GM23338 (cell line): ENCODE measurements around the gene KLHL18. TPM values are rescaled to one million over a fixed set of nuclear protein-coding genes. Genes with fewer than 3 reads are reported as not detected.

ENCODE experiments used
- ATAC-seq: fragments of 200-7000 bp; cut with Tn5 transposase; 3 replicates; pipeline ENCODE4 v1.9.1; 2020
- DNase-seq: peaks from one replicate; pipeline ENCODE4 v3.0.0-alpha.2; 2015; ENCODE audit warnings: low spot score
- H2AFZ ChIP-seq: fragments of 200-600 bp; sonication (generic); 2 replicates; pipeline ENCODE4 v1.8.0; 2016; ENCODE audit warnings: antibody characterized with exemption, mild to moderate bottlenecking, moderate library complexity
- H3F3A ChIP-seq: fragments of 200-600 bp; sonication (generic); replicated peaks from 2 replicates; pipeline ENCODE4 v1.8.0; 2017; ENCODE audit warnings: antibody characterized with exemption, mixed run types, low read depth
- H3K27ac ChIP-seq: fragments of 200-600 bp; sonication (generic); 2 replicates; pipeline ENCODE4 v1.6.1; 2016; ENCODE audit warnings: low read depth
- H3K27me3 ChIP-seq: fragments of 200-600 bp; sonication (generic); 2 replicates; pipeline ENCODE4 v1.8.0; 2016; ENCODE audit warnings: mild to moderate bottlenecking, mixed run types, moderate library complexity; ENCODE audit not compliant: insufficient read depth
- H3K36me3 ChIP-seq: fragments of 200-600 bp; sonication (generic); 2 replicates; pipeline ENCODE4 v1.8.0; 2016; ENCODE audit warnings: mild to moderate bottlenecking; ENCODE audit not compliant: insufficient read depth
- H3K4me1 ChIP-seq: fragments of 200-600 bp; sonication (generic); 2 replicates; pipeline ENCODE4 v1.8.0; 2016; ENCODE audit warnings: mild to moderate bottlenecking, moderate library complexity; ENCODE audit not compliant: insufficient read depth
- H3K4me2 ChIP-seq: fragments of 200-600 bp; sonication (generic); 2 replicates; pipeline ENCODE4 v1.7.1; 2017; ENCODE audit warnings: mixed run types
- H3K4me3 ChIP-seq: fragments of 200-600 bp; sonication (generic); 2 replicates; pipeline ENCODE4 v1.6.1; 2016; ENCODE audit warnings: mixed run types
- H3K79me2 ChIP-seq: fragments of 200-600 bp; sonication (generic); replicated peaks from 2 replicates; pipeline ENCODE4 v1.8.0; 2017; ENCODE audit warnings: mild to moderate bottlenecking; ENCODE audit not compliant: insufficient read depth
- H3K9me2 ChIP-seq: fragments of 200-600 bp; sonication (generic); 2 replicates; pipeline ENCODE4 v1.8.0; 2017; ENCODE audit not compliant: insufficient read depth
- H4K20me1 ChIP-seq: fragments of 200-600 bp; sonication (generic); replicated peaks from 2 replicates; pipeline ENCODE4 v1.8.0; 2017; ENCODE audit warnings: mild to moderate bottlenecking; ENCODE audit not compliant: insufficient read depth
- H3K27ac Mint-ChIP-seq: 2 replicates; pipeline ENCODE4 v1.8.0; 2020; ENCODE audit warnings: inconsistent platforms, mild to moderate bottlenecking, moderate library complexity, mixed read lengths
- H3K27me3 Mint-ChIP-seq: 3 replicates; pipeline ENCODE4 v1.8.0; 2022; ENCODE audit warnings: low read depth, mild to moderate bottlenecking, moderate library complexity, mixed read lengths, inconsistent platforms; ENCODE audit not compliant: insufficient read depth, poor library complexity
- H3K36me3 Mint-ChIP-seq: 3 replicates; pipeline ENCODE4 v1.8.0; 2021; ENCODE audit warnings: low read depth, mild to moderate bottlenecking, inconsistent platforms, moderate library complexity, mixed read lengths
- H3K4me1 Mint-ChIP-seq: 3 replicates; pipeline ENCODE4 v1.8.0; 2020; ENCODE audit warnings: mild to moderate bottlenecking, inconsistent platforms, mixed read lengths
- H3K4me3 Mint-ChIP-seq: 3 replicates; pipeline ENCODE4 v1.8.0; 2021; ENCODE audit warnings: moderate library complexity, mild to moderate bottlenecking, inconsistent platforms, mixed read lengths
- H3K9me3 Mint-ChIP-seq: 3 replicates; pipeline ENCODE4 v1.8.0; 2020; ENCODE audit warnings: moderate library complexity, mild to moderate bottlenecking, inconsistent platforms, mixed read lengths
- CTCF ChIP-seq, 2 experiments: fragments of 200-600 bp in 1 of 2; sonication (generic) in 1 of 2; conservative IDR thresholded peaks; 2 replicates each; pipeline versions ENCODE4 v1.5.1 to v1.6.1; 2016 to 2017; ENCODE audit warnings: antibody characterized with exemption in 2 of 2, low read depth in 2 of 2, mild to moderate bottlenecking in 2 of 2, moderate library complexity in 1 of 2
- JUNB ChIP-seq: IDR thresholded peaks from one replicate; pipeline ENCODE4 v1.6.1; 2016; ENCODE audit warnings: antibody characterized with exemption; ENCODE audit not compliant: unreplicated experiment
- NANOG ChIP-seq: IDR thresholded peaks from 2 replicates; pipeline ENCODE4 v1.6.1; 2016; ENCODE audit warnings: antibody characterized with exemption, borderline replicate concordance
- POLR2AphosphoS5 ChIP-seq: IDR thresholded peaks from 2 replicates; pipeline ENCODE4 v1.6.1; 2016; ENCODE audit warnings: antibody characterized with exemption, low read depth
- ZNF114 ChIP-seq: fragments of 250-450 bp; sonication (Bioruptor Pico); IDR thresholded peaks from 2 replicates; pipeline ENCODE4 v1.5.0; 2020; ENCODE audit warnings: mild to moderate bottlenecking, moderate library complexity
- ZNF331 ChIP-seq: fragments of 250-450 bp; sonication (Bioruptor Pico); IDR thresholded peaks from 2 replicates; pipeline ENCODE4 v1.5.0; 2020; ENCODE audit warnings: low read depth, mild to moderate bottlenecking, moderate library complexity
- ZNF462 ChIP-seq: fragments of 250-450 bp; sonication (Bioruptor Pico); IDR thresholded peaks from 2 replicates; pipeline ENCODE4 v1.5.0; 2020; ENCODE audit warnings: mild to moderate bottlenecking, moderate library complexity
- polyA plus RNA-seq: library from polyadenylated mRNA; unstranded; fragments of >200 nt; fragmentation: Nextera tagmentation; extraction: Ambion mirVana; gene quantifications from 2 replicates; pipeline ENCODE4 v1.2.1, GENCODE V29; 2016
- total RNA-seq: library from RNA; depleted of rRNA; stranded (reverse); fragments of >200 nt; shearing (Covaris generic); gene quantifications from 2 replicates; pipeline ENCODE4 v1.2.3, GENCODE V29; 2014

KLHL18 gene
- total and polyA plus RNA-seq, 2 experiments from 2014 or later: 11.3 to 18.1 TPM

GRCh38 chr3:47259114-47259513 is 23.6 kb upstream of the KLHL18 start (continued):
- no peak for TF ChIP-seq ZNF462 (CRISPR knock-in tag)
- TF ChIP-seq ZNF331 (CRISPR knock-in tag): no peak
- no peak for TF ChIP-seq ZNF114 (CRISPR knock-in tag)
- TF ChIP-seq POLR2AphosphoS5: no peak
- no peak for TF ChIP-seq NANOG
- TF ChIP-seq CTCF (conservative IDR thresholded peaks at IDR 0.05; ENCODE audit: low read depth in 2 of 2): no peak

GRCh38 chr3:47260605-47261004 is 22.1 kb upstream of the KLHL18 start:
- peak; percentile 86 for ATAC-seq
- peaks cover 6% of the 10 kb centered on the region for H3K27me3 Mint-ChIP-seq
- H3K36me3 ChIP-seq: no peaks in the 10 kb centered on the region
- 0 out of 2 replicates have a peak, but pooled peaks cover 3% of the 10 kb centered on the region for H3F3A ChIP-seq
- H3K4me2 ChIP-seq: peak overlapping the region; percentile 62
- peak; percentile 38 for DNase-seq
- no peaks in the 10 kb centered on the region for H3K27me3 ChIP-seq
- H3K79me2 ChIP-seq: no peaks in the 10 kb centered on the region
- H2AFZ ChIP-seq: peak overlapping the region; percentile 90
- H3K4me1 Mint-ChIP-seq: peaks cover 7% of the 10 kb centered on the region
- H3K36me3 Mint-ChIP-seq: no peaks in the 10 kb centered on the region
- peak overlapping the region; percentile 83; the same call in 1 of the 2 replicates for H3K27ac ChIP-seq
- no peak overlapping the region for H3K27ac Mint-ChIP-seq
- H3K9me2 ChIP-seq: peaks cover 8% of the 10 kb centered on the region
- no peak overlapping the region for H3K4me3 Mint-ChIP-seq
- no peaks in the 10 kb centered on the region for H4K20me1 ChIP-seq
- H3K9me3 Mint-ChIP-seq: no peaks in the 10 kb centered on the region
- peaks cover 9% of the 10 kb centered on the region for H3K4me1 ChIP-seq
- no peak overlapping the region for H3K4me3 ChIP-seq
- TF ChIP-seq ZNF331 (CRISPR knock-in tag): no peak
- TF ChIP-seq ZNF114 (CRISPR knock-in tag): no peak
- no peak for TF ChIP-seq ZNF462 (CRISPR knock-in tag)
- TF ChIP-seq POLR2AphosphoS5: no peak
- no peak for TF ChIP-seq NANOG
- no peak for TF ChIP-seq JUNB
